IMR-90 (cell line): Measurements from ENCODE around the gene TTLL11. TPM values are rescaled to one million over a fixed set of nuclear protein-coding genes. Genes with fewer than 3 reads are reported as not detected.

Source experiments
- ATAC-seq: fragments of 200-7000 bp; cut with Tn5 transposase; 2 replicates; pipeline ENCODE4 v1.9.1; 2020; ENCODE audit warnings: low read depth, mild to moderate bottlenecking, moderate library complexity
- BruUV-seq: library from RNA; stranded (reverse); fragments of 400-500 nt; replicated peaks from 2 replicates; lab custom pipeline; 2021; lab: Mats Ljungman, UMichigan
- CTCF ChIA-PET: fragments of 300-600 bp; formaldehyde crosslinking; extraction: SDS; loops from one replicate; lab custom pipeline; 2021; ENCODE audit warnings: antibody characterized with exemption; lab: Yijun Ruan, JAX
- POLR2A ChIA-PET: fragments of 300-600 bp; sonication (Branson Sonifier 250); formaldehyde crosslinking; loops from one replicate; lab custom pipeline; 2022; ENCODE audit warnings: antibody characterized with exemption; ENCODE audit not compliant: unreplicated experiment; lab: Charles Lee
- DNase-seq: peaks from one replicate; pipeline ENCODE4 v3.0.0; 2013
- H2AFZ ChIP-seq: replicated peaks from 2 replicates; pipeline ENCODE3; 2013; ENCODE audit warnings: low read length, mild to moderate bottlenecking; ENCODE audit not compliant: poor library complexity
- H2AK5ac ChIP-seq: 2 replicates; pipeline ENCODE4 v1.6.1; 2013; ENCODE audit warnings: low read depth, low read length, inconsistent platforms
- H2AK9ac ChIP-seq: replicated peaks from 2 replicates; pipeline ENCODE3; 2013; ENCODE audit warnings: mild to moderate bottlenecking, low read depth, low read length, moderate library complexity; ENCODE audit not compliant: poor library complexity
- H2BK120ac ChIP-seq: 2 replicates; pipeline ENCODE4 v1.6.1; 2013; ENCODE audit warnings: low read depth, low read length, inconsistent platforms
- H2BK15ac ChIP-seq: 3 replicates; pipeline ENCODE4 v1.6.1; 2013; ENCODE audit warnings: low read depth, low read length, inconsistent platforms
- H2BK20ac ChIP-seq: 2 replicates; pipeline ENCODE4 v1.6.1; 2013; ENCODE audit warnings: low read depth, mild to moderate bottlenecking, inconsistent platforms, low read length, moderate library complexity
- H2BK5ac ChIP-seq: 2 replicates; pipeline ENCODE4 v1.6.1; 2013; ENCODE audit warnings: mild to moderate bottlenecking, low read depth, low read length, inconsistent platforms; ENCODE audit not compliant: poor library complexity, severe bottlenecking
- H3K14ac ChIP-seq: replicated peaks from 2 replicates; pipeline ENCODE4 v1.6.1; 2013; ENCODE audit warnings: low read depth, low read length, inconsistent platforms
- H3K18ac ChIP-seq: 2 replicates; pipeline ENCODE4 v1.6.1; 2013; ENCODE audit warnings: low read depth, low read length, control low read depth
- H3K23ac ChIP-seq: 2 replicates; pipeline ENCODE4 v1.6.1; 2013; ENCODE audit warnings: low read depth, low read length, inconsistent platforms
- H3K27ac ChIP-seq: 2 replicates; pipeline ENCODE4 v1.5.1; 2013; ENCODE audit warnings: mild to moderate bottlenecking, control low read depth, low read length; ENCODE audit not compliant: insufficient read depth
- H3K27me3 ChIP-seq: 2 replicates; pipeline ENCODE4 v1.6.1; 2013; ENCODE audit warnings: low read length; ENCODE audit not compliant: control insufficient read depth, insufficient read depth
- H3K36me3 ChIP-seq: 2 replicates; pipeline ENCODE4 v1.6.1; 2013; ENCODE audit warnings: low read length, mixed read lengths; ENCODE audit not compliant: control insufficient read depth, insufficient read depth
- H3K4ac ChIP-seq: 2 replicates; pipeline ENCODE4 v1.6.1; 2013; ENCODE audit warnings: low read depth, low read length, inconsistent platforms
- H3K4me1 ChIP-seq: 2 replicates; pipeline ENCODE4 v1.6.1; 2013; ENCODE audit warnings: low read length, mixed read lengths; ENCODE audit not compliant: control insufficient read depth, insufficient read depth
- H3K4me2 ChIP-seq: 2 replicates; pipeline ENCODE4 v1.6.1; 2013; ENCODE audit warnings: low read depth, mild to moderate bottlenecking, control low read depth, low read length, moderate library complexity
- H3K4me3 ChIP-seq: 2 replicates; pipeline ENCODE4 v1.5.1; 2013; ENCODE audit warnings: low read depth, mild to moderate bottlenecking, control low read depth, low read length, moderate library complexity; ENCODE audit not compliant: insufficient read depth
- H3K56ac ChIP-seq: 2 replicates; pipeline ENCODE4 v1.6.1; 2013; ENCODE audit warnings: low read length, inconsistent platforms; ENCODE audit not compliant: insufficient read depth; ENCODE audit errors: extremely low read depth
- H3K79me1 ChIP-seq, 2 experiments: 2 replicates each; pipeline ENCODE4 v1.6.1; 2013; ENCODE audit warnings: low read length in 2 of 2, inconsistent platforms in 1 of 2, low read depth in 1 of 2
- H3K9ac ChIP-seq: 2 replicates; pipeline ENCODE4 v1.6.1; 2013; ENCODE audit warnings: low read depth, low read length, control low read depth
- H3K9me1 ChIP-seq: 2 replicates; pipeline ENCODE4 v1.6.1; 2013; ENCODE audit warnings: low read length, inconsistent platforms; ENCODE audit not compliant: insufficient read depth
- H3K9me3 ChIP-seq: 2 replicates; pipeline ENCODE4 v1.6.1; 2013; ENCODE audit warnings: low read length; ENCODE audit not compliant: control insufficient read depth, insufficient read depth
- H4K20me1 ChIP-seq: 2 replicates; pipeline ENCODE4 v1.6.1; 2013; ENCODE audit warnings: low read length, inconsistent platforms; ENCODE audit not compliant: insufficient read depth
- H4K5ac ChIP-seq: 2 replicates; pipeline ENCODE4 v1.6.1; 2013; ENCODE audit warnings: mild to moderate bottlenecking, low read depth, low read length, control low read depth
- H4K8ac ChIP-seq, 2 experiments: 2 replicates each; pipeline ENCODE4 v1.6.1; 2013; ENCODE audit warnings: low read depth in 2 of 2, low read length in 2 of 2, control low read depth in 1 of 2, inconsistent platforms in 1 of 2
- H4K91ac ChIP-seq: 2 replicates; pipeline ENCODE4 v1.6.1; 2013; ENCODE audit warnings: low read depth, low read length, inconsistent platforms; ENCODE audit not compliant: insufficient read depth
- BHLHE40 ChIP-seq: fragments of 150-350 bp; IDR thresholded peaks from 2 replicates; pipeline ENCODE4 v1.6.1; 2016; ENCODE audit warnings: mild to moderate bottlenecking, low read depth, low read length
- CEBPB ChIP-seq: IDR thresholded peaks from 2 replicates; pipeline ENCODE4 v1.6.1; 2012; ENCODE audit warnings: low read depth, low read length, improper control_type of control experiment
- CHD1 ChIP-seq: IDR thresholded peaks from 2 replicates; pipeline ENCODE4 v1.6.1; 2012; ENCODE audit warnings: low read depth, low read length, improper control_type of control experiment
- MAFK ChIP-seq: IDR thresholded peaks from 2 replicates; pipeline ENCODE4 v1.6.1; 2012; ENCODE audit warnings: low read depth, low read length, improper control_type of control experiment
- NFE2L2 ChIP-seq: fragments of 150-350 bp; IDR thresholded peaks from 2 replicates; pipeline ENCODE4 v1.6.1; 2016; ENCODE audit warnings: low read depth, mild to moderate bottlenecking, low read length
- RAD21 ChIP-seq: IDR thresholded peaks from 2 replicates; pipeline ENCODE4 v1.6.1; 2012; ENCODE audit warnings: low read length, improper control_type of control experiment
- RFX5 ChIP-seq: IDR thresholded peaks from 2 replicates; pipeline ENCODE4 v1.8.0; 2012; ENCODE audit warnings: low read depth, mild to moderate bottlenecking, low read length, moderate library complexity
- WGBS, 2 experiments: methylation state at CpG; one replicate each; pipeline versions ENCODE4 v1.1.5 to v1.1.7; 2013; ENCODE audit warnings: missing lambda C conversion rate in 2 of 2; ENCODE audit not compliant: insufficient read length in 1 of 2; ENCODE audit errors: extremely low coverage in 2 of 2; 5-methylcytosine and 5-hydroxymethylcytosine counted together
- dilution Hi-C: fragments of 300-500 bp; cut with HindIII; formaldehyde crosslinking; loops from one replicate; pipeline ENCODE4 v1.14.3; 2018; ENCODE audit warnings: low sequenced_read_pairs; ENCODE audit not compliant: unreplicated experiment
- in situ Hi-C: fragments of 300-500 bp; cut with MboI; formaldehyde crosslinking; loops from 3 replicates; pipeline ENCODE4 v1.14.3; 2019; ENCODE audit warnings: low sequenced_read_pairs, inconsistent platforms, mixed read lengths
- intact Hi-C: fragments of 100-400 bp; cut with micrococcal nuclease; formaldehyde crosslinking; loops from 2 replicates; pipeline ENCODE4 v1.10.0; 2022
- polyA plus RNA-seq, 3 experiments: library from polyadenylated mRNA; depleted of rRNA; stranded (reverse); fragments of >200 nt; gene quantifications; 2 replicates each; pipeline ENCODE4 v1.2.3, GENCODE V29; 2012; ENCODE audit warnings: low replicate concordance in 1 of 3
- total RNA-seq: library from RNA; depleted of rRNA; stranded (reverse); fragments of >200 nt; gene quantifications from 2 replicates; pipeline ENCODE4 v1.2.3, GENCODE V29; 2012
- TF ChIP-seq, protein P1 (sequence below): fragments of 150-350 bp; IDR thresholded peaks from 2 replicates; pipeline ENCODE4 v1.6.1; 2016; ENCODE audit warnings: low read depth, mild to moderate bottlenecking, low read length, moderate library complexity, borderline replicate concordance
- TF ChIP-seq, protein P2 (sequence below): conservative IDR thresholded peaks from 2 replicates; pipeline ENCODE4 v1.5.1; 2012; ENCODE audit warnings: mild to moderate bottlenecking, low read depth, low read length, improper control_type of control experiment

The TTLL11 gene
- total and polyA plus RNA-seq, 2 of the 4 experiments (the other 2 are of a cell fraction): 2.0 to 4.6 TPM

DNA sequence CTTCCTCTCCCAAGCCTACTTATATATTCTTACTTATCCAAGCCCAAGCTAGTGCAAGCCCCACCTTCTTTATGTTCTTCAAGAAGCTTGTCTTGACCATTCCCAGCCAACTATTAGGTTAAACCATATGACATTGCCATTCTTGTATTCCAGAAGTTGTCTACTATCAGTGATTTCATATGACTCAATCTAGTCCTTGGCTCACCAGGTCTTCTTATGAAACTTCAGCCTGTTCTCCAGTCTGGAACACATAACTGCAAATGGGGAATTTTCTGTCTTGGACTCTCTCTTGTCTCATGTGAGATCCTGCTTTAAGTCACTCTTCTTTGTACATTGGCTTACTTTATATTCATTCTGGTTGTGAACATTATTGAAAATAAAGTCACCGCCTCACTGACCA, 130.7 kb downstream of the TTLL11 start:
- CTCF ChIA-PET: no interaction called here
- Histone ChIP-seq H3K4me1 (peaks cover 4% of the 10 kb centered on the region), H4K20me1 (no peaks in the 10 kb centered on the region), H2BK5ac (no peak overlapping the region), H3K4me2 (no peak overlapping the region), H2BK20ac (peak overlapping the region; percentile 21; the same call in 1 of the 2 replicates), H3K27me3 (no peaks in the 10 kb centered on the region), H2AFZ (no peak overlapping the region), H3K36me3 (no peaks in the 10 kb centered on the region), H3K23ac (no peak overlapping the region), H3K9me1 (peaks cover 14% of the 10 kb centered on the region), H2BK15ac (no peak overlapping the region), H3K4me3 (no peak overlapping the region), H3K56ac (no peak overlapping the region), H3K79me1 (peaks cover 0 to 33% of the 10 kb centered on the region in 2 experiments; a peak in 2 of 4 replicates), H3K4ac (peak overlapping the region; percentile 86), H2AK5ac (no peak overlapping the region; the same call in 1 of the 2 replicates), H4K8ac (peak overlapping the region in 1 of 2 experiments; percentile 85; a peak in 1 of 4 replicates), H3K18ac (no peak overlapping the region), H4K91ac (no peak overlapping the region), H3K27ac (no peak overlapping the region), H2AK9ac (no peak overlapping the region), H3K9me3 (no peaks in the 10 kb centered on the region), H4K5ac (no peak overlapping the region), H3K9ac (no peak overlapping the region), H3K14ac (peak overlapping the region; percentile 60), H2BK120ac (peak overlapping the region; percentile 95)
- dilution Hi-C loops (no loop called here), intact Hi-C loops (no loop called here), in situ Hi-C loops (no loop called here)
- BruUV-seq: no TSS peak
- POLR2A ChIA-PET: no interaction called here
- ATAC-seq: no peak
- TF ChIP-seq NFE2L2: no peak
- no peak for TF ChIP-seq RAD21
- TF ChIP-seq, protein P1, sequence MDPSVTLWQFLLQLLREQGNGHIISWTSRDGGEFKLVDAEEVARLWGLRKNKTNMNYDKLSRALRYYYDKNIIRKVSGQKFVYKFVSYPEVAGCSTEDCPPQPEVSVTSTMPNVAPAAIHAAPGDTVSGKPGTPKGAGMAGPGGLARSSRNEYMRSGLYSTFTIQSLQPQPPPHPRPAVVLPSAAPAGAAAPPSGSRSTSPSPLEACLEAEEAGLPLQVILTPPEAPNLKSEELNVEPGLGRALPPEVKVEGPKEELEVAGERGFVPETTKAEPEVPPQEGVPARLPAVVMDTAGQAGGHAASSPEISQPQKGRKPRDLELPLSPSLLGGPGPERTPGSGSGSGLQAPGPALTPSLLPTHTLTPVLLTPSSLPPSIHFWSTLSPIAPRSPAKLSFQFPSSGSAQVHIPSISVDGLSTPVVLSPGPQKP: no peak
- no peak for TF ChIP-seq RFX5
- no peak for TF ChIP-seq CHD1
- TF ChIP-seq CEBPB: no peak
- TF ChIP-seq BHLHE40: no peak
- TF ChIP-seq, protein P2, sequence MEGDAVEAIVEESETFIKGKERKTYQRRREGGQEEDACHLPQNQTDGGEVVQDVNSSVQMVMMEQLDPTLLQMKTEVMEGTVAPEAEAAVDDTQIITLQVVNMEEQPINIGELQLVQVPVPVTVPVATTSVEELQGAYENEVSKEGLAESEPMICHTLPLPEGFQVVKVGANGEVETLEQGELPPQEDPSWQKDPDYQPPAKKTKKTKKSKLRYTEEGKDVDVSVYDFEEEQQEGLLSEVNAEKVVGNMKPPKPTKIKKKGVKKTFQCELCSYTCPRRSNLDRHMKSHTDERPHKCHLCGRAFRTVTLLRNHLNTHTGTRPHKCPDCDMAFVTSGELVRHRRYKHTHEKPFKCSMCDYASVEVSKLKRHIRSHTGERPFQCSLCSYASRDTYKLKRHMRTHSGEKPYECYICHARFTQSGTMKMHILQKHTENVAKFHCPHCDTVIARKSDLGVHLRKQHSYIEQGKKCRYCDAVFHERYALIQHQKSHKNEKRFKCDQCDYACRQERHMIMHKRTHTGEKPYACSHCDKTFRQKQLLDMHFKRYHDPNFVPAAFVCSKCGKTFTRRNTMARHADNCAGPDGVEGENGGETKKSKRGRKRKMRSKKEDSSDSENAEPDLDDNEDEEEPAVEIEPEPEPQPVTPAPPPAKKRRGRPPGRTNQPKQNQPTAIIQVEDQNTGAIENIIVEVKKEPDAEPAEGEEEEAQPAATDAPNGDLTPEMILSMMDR: no peak
- TF ChIP-seq MAFK: no peak
- peak; percentile 31 for DNase-seq
- no CpG with 5 or more reads among the region's 1 CpG for WGBS, 2 experiments
